Common myeloid progenitor, CD34-positive (primary cell): Measurements from ENCODE around the gene TTLL5.

ENCODE experiments used
- CTCF ChIA-PET: fragments of 350-600 bp; sonication (Branson Sonifier 250); formaldehyde crosslinking; loops from one replicate; lab custom pipeline; 2021; ENCODE audit warnings: antibody characterized with exemption; lab: Charles Lee
- POLR2A ChIA-PET: fragments of 350-600 bp; sonication (Branson Sonifier 250); formaldehyde crosslinking; loops from one replicate; lab custom pipeline; 2021; ENCODE audit warnings: antibody characterized with exemption; lab: Charles Lee
- DNase-seq, 3 donors: peaks; one replicate each; pipeline versions ENCODE4 v3.0.0 to v3.0.0-alpha.2; 2013
- H3K27ac ChIP-seq, 2 experiments: 1 replicate in 1 of 2; 2 replicates in 1 of 2; pipeline ENCODE4 v1.7.0; 2013; ENCODE audit warnings: inconsistent platforms in 2 of 2, low read length in 2 of 2, mild to moderate bottlenecking in 2 of 2, low read depth in 1 of 2, moderate library complexity in 1 of 2; ENCODE audit not compliant: severe bottlenecking in 2 of 2, insufficient read depth in 1 of 2, poor library complexity in 1 of 2
- H3K27me3 ChIP-seq, 5 experiments: replicated peaks in 2 of 5; 1 replicate in 3 of 5; 2 replicates in 2 of 5; pipeline versions ENCODE4 v1.6.1 to v1.7.0; 2013; ENCODE audit warnings: low read length in 4 of 5, mild to moderate bottlenecking in 2 of 5, moderate library complexity in 2 of 5, inconsistent platforms in 1 of 5; ENCODE audit not compliant: insufficient read depth in 5 of 5, control insufficient read depth in 4 of 5
- H3K36me3 ChIP-seq, 4 experiments: 1 replicate in 2 of 4; 2 replicates in 2 of 4; pipeline versions ENCODE4 v1.6.1 to v1.7.0; 2013; ENCODE audit warnings: low read length in 3 of 4, control low read depth in 1 of 4, mild to moderate bottlenecking in 1 of 4; ENCODE audit not compliant: control insufficient read depth in 4 of 4, insufficient read depth in 4 of 4
- H3K4me1 ChIP-seq, 4 experiments: 1 replicate in 3 of 4; 2 replicates in 1 of 4; pipeline versions ENCODE4 v1.6.1 to v1.7.1; 2013; ENCODE audit warnings: low read length in 3 of 4, mild to moderate bottlenecking in 3 of 4, control low read depth in 1 of 4, inconsistent platforms in 1 of 4, moderate library complexity in 1 of 4; ENCODE audit not compliant: control insufficient read depth in 4 of 4, insufficient read depth in 4 of 4; ENCODE audit errors: control extremely low read depth in 1 of 4
- H3K4me3 ChIP-seq, 7 experiments: 1 replicate in 4 of 7; 2 replicates in 3 of 7; pipeline versions ENCODE4 v1.5.1 to v1.7.0; 2013; ENCODE audit warnings: mild to moderate bottlenecking in 7 of 7, low read length in 6 of 7, moderate library complexity in 6 of 7, inconsistent platforms in 2 of 7, low read depth in 2 of 7, control low read depth in 1 of 7; ENCODE audit not compliant: insufficient read depth in 4 of 7, control insufficient read depth in 1 of 7; ENCODE audit errors: extremely low read depth in 1 of 7
- H3K9me3 ChIP-seq, 5 experiments: 1 replicate in 4 of 5; 2 replicates in 1 of 5; pipeline versions ENCODE4 v1.6.1 to v1.7.1; 2013; ENCODE audit warnings: low read length in 4 of 5, mild to moderate bottlenecking in 2 of 5, inconsistent platforms in 1 of 5, low read depth in 1 of 5, moderate library complexity in 1 of 5; ENCODE audit not compliant: control insufficient read depth in 4 of 5, insufficient read depth in 2 of 5; ENCODE audit errors: control extremely low read depth in 1 of 5
- WGBS: methylation state at CpG from one replicate; pipeline ENCODE4 v1.1.5; 2013; ENCODE audit not compliant: insufficient coverage; 5-methylcytosine and 5-hydroxymethylcytosine counted together

The TTLL5 gene

GRCh38 chr14:75987201-75987970 lies 326.3 kb downstream of the TTLL5 start:
- H3K27ac ChIP-seq, result no peak overlapping the region
- ChIA-PET CTCF (interaction anchor here (1.2 to 13.7 kb wide), 3 partner anchors 10 to 289 kb away, joined by 3 to 147 read pairs (median 5); no protein-coding TSS in a partner anchor), POLR2A (no interaction called here)
- H3K4me3 ChIP-seq, result no peak overlapping the region
- H3K27me3 ChIP-seq, result peaks cover 0 to 2% (median 0%) of the 10 kb centered on the region in 5 experiments
- DNase-seq, result no peak
- peaks cover 2 to 19% (median 13%) of the 10 kb centered on the region in 4 experiments for H3K4me1 ChIP-seq
- WGBS, result 94% methylated on average over 3 of the region's 3 CpGs
- no peaks in the 10 kb centered on the region for H3K9me3 ChIP-seq
- H3K36me3 ChIP-seq, result peaks cover 0 to 16% (median 11%) of the 10 kb centered on the region in 4 experiments

- ChIA-PET POLR2A (no interaction called here), CTCF (interaction anchor here (1.9 kb wide), 1 partner anchor 10 kb away, joined by 5 read pairs; no protein-coding TSS in a partner anchor)
- 91% methylated on average over 5 of the region's 6 CpGs for WGBS
- H3K36me3 ChIP-seq, result peaks cover 0 to 21% (median 14%) of the 10 kb centered on the region in 4 experiments
- peaks cover 2 to 14% (median 9%) of the 10 kb centered on the region in 4 experiments for H3K4me1 ChIP-seq
- no peaks in the 10 kb centered on the region for H3K9me3 ChIP-seq
- no peak overlapping the region for H3K27ac ChIP-seq
- no peak overlapping the region for H3K4me3 ChIP-seq
- no peak for DNase-seq
- H3K27me3 ChIP-seq, result no peaks in the 10 kb centered on the region
Observed at GRCh38 chr14:75989134-75989533, 328.1 kb downstream of the TTLL5 start.

- Histone ChIP-seq H3K4me3 (no peak overlapping the region), H3K9me3 (no peaks in the 10 kb centered on the region), H3K4me1 (peaks cover 1 to 13% (median 8%) of the 10 kb centered on the region in 4 experiments), H3K36me3 (peaks cover 0 to 21% (median 16%) of the 10 kb centered on the region in 4 experiments), H3K27me3 (no peaks in the 10 kb centered on the region), H3K27ac (no peak overlapping the region)
- POLR2A ChIA-PET, result no interaction called here
- CTCF ChIA-PET, result interaction anchor here (1.8 to 1.9 kb wide), 2 partner anchors 10 to 11 kb away, joined by 5 read pairs; no protein-coding TSS in a partner anchor
- DNase-seq, result no peak
- 100% methylated on average over 2 of the region's 4 CpGs for WGBS
Observed at GRCh38 chr14:75990297-75990696, 329.3 kb downstream of the TTLL5 start.

GRCh38 chr14:75991753-75992152 lies 330.7 kb downstream of the TTLL5 start:
- Histone ChIP-seq H3K36me3 (peaks cover 0 to 21% (median 17%) of the 10 kb centered on the region in 4 experiments), H3K4me3 (no peak overlapping the region), H3K27me3 (no peaks in the 10 kb centered on the region), H3K4me1 (peaks cover 0 to under 1% (median 0%) of the 10 kb centered on the region in 4 experiments), H3K9me3 (no peaks in the 10 kb centered on the region), H3K27ac (no peak overlapping the region)
- ChIA-PET POLR2A (no interaction called here), CTCF (no interaction called here)
- no peak for DNase-seq
- no CpG with 5 or more reads among the region's 4 CpGs for WGBS

GRCh38 chr14:75993567-75994041 lies 332.6 kb downstream of the TTLL5 start:
- no peak for DNase-seq
- Histone ChIP-seq H3K27ac (no peak overlapping the region), H3K27me3 (no peaks in the 10 kb centered on the region), H3K9me3 (no peaks in the 10 kb centered on the region), H3K36me3 (peaks cover 0 to 31% (median 21%) of the 10 kb centered on the region in 4 experiments), H3K4me1 (no peaks in the 10 kb centered on the region), H3K4me3 (no peak overlapping the region)
- CTCF ChIA-PET, result interaction anchor here (0.9 to 1.6 kb wide), 2 partner anchors 13 to 338 kb away, joined by 3 read pairs; no protein-coding TSS in a partner anchor
- POLR2A ChIA-PET, result no interaction called here
- WGBS, result no CpG with 5 or more reads among the region's 1 CpG

GRCh38 chr14:75995372-75996041 lies 334.5 kb downstream of the TTLL5 start:
- Histone ChIP-seq H3K4me3 (no peak overlapping the region), H3K36me3 (peaks cover 6 to 30% (median 15%) of the 10 kb centered on the region in 4 experiments)
- no peak for DNase-seq

More at GRCh38 chr14:75995372-75996041, 334.5 kb downstream of the TTLL5 start:
- ChIA-PET CTCF (interaction anchor here (1.2 to 2.2 kb wide), 2 partner anchors 15 to 285 kb away, joined by 4 to 9 read pairs; no protein-coding TSS in a partner anchor), POLR2A (no interaction called here)
- WGBS, result 96% methylated on average over 13 of the region's 17 CpGs
- Histone ChIP-seq H3K9me3 (no peaks in the 10 kb centered on the region), H3K27ac (no peak overlapping the region), H3K27me3 (no peaks in the 10 kb centered on the region), H3K4me1 (no peaks in the 10 kb centered on the region)
